Dendritic cell treated with granulocyte-macrophage colony-stimulating factor and Interleukin-4, amounts not matched to agents 40 ng/mL and 50 ng/mL, for 4 days (primary cell): ENCODE measurements around the gene PHF13.
A peak's percentile ranks its signal among the peaks of the same experiment; 100 is the strongest.

Experiments
- H3K27ac Mint-ChIP-seq: one replicate; pipeline ENCODE4 v1.8.0; 2022; ENCODE audit warnings: mild to moderate bottlenecking, mixed read lengths
- H3K27me3 Mint-ChIP-seq: one replicate; pipeline ENCODE4 v1.8.0; 2022; ENCODE audit warnings: mild to moderate bottlenecking, mixed read lengths
- H3K36me3 Mint-ChIP-seq: one replicate; pipeline ENCODE4 v1.8.0; 2022; ENCODE audit warnings: low read depth, mixed read lengths
- H3K4me1 Mint-ChIP-seq: one replicate; pipeline ENCODE4 v1.8.0; 2022; ENCODE audit warnings: low read depth, mixed read lengths
- H3K4me3 Mint-ChIP-seq: one replicate; pipeline ENCODE4 v1.8.0; 2022; ENCODE audit warnings: mild to moderate bottlenecking, moderate library complexity, mixed read lengths
- H3K9me3 Mint-ChIP-seq: one replicate; pipeline ENCODE4 v1.8.0; 2022; ENCODE audit warnings: mixed read lengths
- intact Hi-C: fragments of 100-400 bp; cut with micrococcal nuclease; formaldehyde crosslinking; loops from one replicate; pipeline ENCODE4 v1.15.0; 2022

The PHF13 gene

GRCh38 chr1:6581561-6582305 lies 31.8 kb upstream of the PHF13 start:
- Mint-ChIP-seq H3K9me3 (no peaks in the 10 kb centered on the region), H3K4me3 (peak overlapping the region; percentile 100), H3K27ac (peak overlapping the region; percentile 100), H3K27me3 (no peaks in the 10 kb centered on the region), H3K4me1 (peaks cover 63% of the 10 kb centered on the region), H3K36me3 (peaks cover 51% of the 10 kb centered on the region)
- intact Hi-C loops = loop anchor here (2.0 kb wide), 1 partner anchor 43 kb away; the partner anchor contains the start of gene THAP3

DNA sequence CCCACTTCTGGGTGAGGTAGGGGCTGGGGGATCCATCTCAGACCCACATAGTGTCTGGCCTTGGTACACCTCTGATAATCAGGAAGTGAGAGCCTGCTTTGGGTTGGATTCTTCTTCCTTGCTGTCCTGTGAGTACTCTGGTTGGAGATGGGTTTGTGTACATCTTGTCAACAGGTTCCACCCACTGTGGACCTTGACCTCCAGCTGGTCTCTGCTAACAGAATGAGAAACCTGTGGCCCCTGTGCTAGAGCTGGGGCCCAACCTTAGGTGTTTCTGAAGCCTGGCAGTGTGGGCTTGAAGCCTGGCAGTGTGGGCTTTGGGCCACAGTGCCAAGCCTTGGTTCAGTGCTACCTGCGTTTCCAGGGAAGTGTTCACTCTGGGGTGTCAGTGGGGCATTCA lies 31.2 kb upstream of the PHF13 start:
- Mint-ChIP-seq H3K4me1 (peaks cover 69% of the 10 kb centered on the region), H3K4me3 (peak overlapping the region; percentile 100), H3K27me3 (no peaks in the 10 kb centered on the region), H3K27ac (peak overlapping the region; percentile 100), H3K9me3 (no peaks in the 10 kb centered on the region), H3K36me3 (peaks cover 57% of the 10 kb centered on the region)
- intact Hi-C loops = no loop called here

DNA sequence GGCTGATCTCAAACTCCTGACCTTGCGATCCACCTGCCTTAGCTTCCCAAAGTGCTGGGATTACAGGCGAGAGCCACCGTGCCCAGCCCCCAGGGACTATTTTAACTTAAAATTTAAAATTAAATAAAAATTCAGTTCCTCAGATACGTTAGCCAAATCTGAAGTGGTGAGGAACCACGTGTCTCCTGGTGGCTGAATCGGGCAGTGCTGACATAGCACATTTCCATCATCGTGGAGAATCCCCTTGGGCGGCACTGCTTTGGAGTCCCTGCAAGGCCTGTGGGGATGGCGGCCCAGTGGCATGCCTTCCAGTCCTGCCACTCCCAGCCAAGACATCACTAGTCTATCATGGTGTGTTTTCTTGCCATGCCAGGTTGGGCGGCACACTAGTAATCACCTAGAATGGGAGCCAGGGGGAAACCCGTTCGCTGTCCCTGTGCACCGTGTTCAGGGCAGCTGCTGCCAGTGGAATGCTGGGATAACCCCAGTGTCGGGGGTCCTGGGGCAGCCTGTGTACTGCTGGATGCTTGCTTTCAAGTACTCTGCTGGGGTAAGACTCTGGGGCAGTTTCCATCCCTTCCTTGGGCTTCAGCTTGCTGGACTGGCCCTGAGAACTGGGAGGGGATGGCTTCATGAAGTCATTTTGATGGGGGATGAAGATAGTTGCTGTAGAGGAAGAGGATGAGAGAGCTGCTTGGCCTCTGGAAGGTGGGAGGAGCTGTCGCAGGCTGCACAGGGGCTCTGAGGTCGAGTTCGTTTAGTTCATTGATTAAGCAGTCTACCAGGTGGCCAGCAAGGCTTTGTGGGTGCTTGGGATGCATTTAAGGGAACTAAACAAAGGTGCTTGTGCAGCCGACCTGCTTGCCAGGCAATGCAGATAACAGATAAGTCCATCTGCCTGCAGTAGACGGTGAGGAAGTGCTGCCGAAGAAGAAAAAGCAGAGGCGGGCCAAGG lies 29.1 kb upstream of the PHF13 start:
- no peak overlapping the region for H3K4me3 Mint-ChIP-seq
- peaks cover 83% of the 10 kb centered on the region for H3K4me1 Mint-ChIP-seq
- H3K9me3 Mint-ChIP-seq = no peaks in the 10 kb centered on the region
- peaks cover 77% of the 10 kb centered on the region for H3K36me3 Mint-ChIP-seq
- H3K27me3 Mint-ChIP-seq = no peaks in the 10 kb centered on the region
- intact Hi-C loops = no loop called here
- H3K27ac Mint-ChIP-seq = peak overlapping the region; percentile 4

GRCh38 chr1:6585081-6585722 lies 28.3 kb upstream of the PHF13 start:
- Mint-ChIP-seq H3K9me3 (no peaks in the 10 kb centered on the region), H3K27ac (peak overlapping the region; percentile 4), H3K4me3 (no peak overlapping the region), H3K27me3 (no peaks in the 10 kb centered on the region), H3K36me3 (peaks cover 79% of the 10 kb centered on the region), H3K4me1 (peaks cover 86% of the 10 kb centered on the region)
- intact Hi-C loops = no loop called here

- Mint-ChIP-seq H3K9me3 (no peaks in the 10 kb centered on the region), H3K4me1 (peaks cover 86% of the 10 kb centered on the region), H3K27ac (no peak overlapping the region), H3K27me3 (no peaks in the 10 kb centered on the region), H3K4me3 (no peak overlapping the region), H3K36me3 (peaks cover 79% of the 10 kb centered on the region)
- intact Hi-C loops = no loop called here
Observed at GRCh38 chr1:6585841-6586240, 27.7 kb upstream of the PHF13 start.

DNA sequence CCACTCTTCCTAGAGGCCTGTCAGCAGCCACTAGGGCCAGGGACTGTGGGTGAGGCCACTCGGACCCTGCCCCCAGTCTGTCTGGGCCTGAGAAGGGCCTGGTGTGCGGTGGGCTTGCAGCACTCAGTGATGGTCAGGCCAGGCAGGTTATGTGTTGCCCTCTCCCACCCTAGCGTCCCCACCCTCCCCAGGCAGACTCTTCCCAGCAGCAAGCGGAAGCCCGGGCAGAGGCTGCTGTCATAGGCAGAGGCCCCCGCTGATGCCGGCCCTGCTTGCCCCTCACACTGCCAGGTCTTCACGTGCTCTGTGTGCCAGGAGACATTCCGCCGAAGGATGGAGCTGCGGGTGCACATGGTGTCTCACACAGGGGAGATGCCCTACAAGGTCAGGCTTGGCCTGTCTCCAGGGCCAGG lies 27.1 kb upstream of the PHF13 start:
- peaks cover 80% of the 10 kb centered on the region for H3K36me3 Mint-ChIP-seq
- no peak overlapping the region for H3K4me3 Mint-ChIP-seq
- peaks cover 86% of the 10 kb centered on the region for H3K4me1 Mint-ChIP-seq
- H3K27me3 Mint-ChIP-seq = no peaks in the 10 kb centered on the region
- H3K9me3 Mint-ChIP-seq = no peaks in the 10 kb centered on the region
- intact Hi-C loops = no loop called here
- H3K27ac Mint-ChIP-seq = no peak overlapping the region

DNA sequence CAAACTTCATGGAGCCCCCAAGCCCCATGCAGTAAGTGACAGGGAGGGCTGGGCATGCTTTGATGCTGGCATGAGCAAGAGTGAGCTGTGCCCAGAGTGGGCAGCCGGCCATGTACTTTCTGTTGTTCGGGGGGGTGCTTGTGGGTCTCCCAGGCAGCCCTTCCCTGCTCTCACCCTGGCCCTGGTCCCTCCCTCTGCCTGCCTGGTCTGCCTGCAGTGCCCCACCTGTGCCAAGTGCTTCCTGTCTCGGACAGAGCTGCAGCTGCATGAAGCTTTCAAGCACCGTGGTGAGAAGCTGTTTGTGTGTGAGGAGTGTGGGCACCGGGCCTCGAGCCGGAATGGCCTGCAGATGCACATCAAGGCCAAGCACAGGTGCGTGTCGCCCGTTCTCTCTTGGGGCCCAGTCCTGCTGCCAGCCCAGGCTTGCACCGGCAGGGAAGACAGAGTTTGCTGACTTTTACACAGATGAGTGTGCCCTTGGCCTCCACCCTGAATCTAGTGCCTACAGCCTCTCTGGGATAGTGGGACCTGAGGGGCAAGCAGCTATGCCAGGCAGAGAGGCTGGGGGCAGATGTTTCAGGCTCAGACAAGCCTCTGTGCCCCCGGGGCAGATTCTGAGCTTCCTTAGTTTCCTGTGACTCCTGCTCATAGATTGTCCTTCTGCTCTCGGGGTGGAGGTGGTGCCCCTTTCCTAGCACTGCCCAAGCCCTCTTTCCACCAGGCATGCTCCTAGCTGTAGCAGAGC lies 26.1 kb upstream of the PHF13 start:
- Mint-ChIP-seq H3K27me3 (no peaks in the 10 kb centered on the region), H3K4me3 (no peak overlapping the region), H3K9me3 (no peaks in the 10 kb centered on the region), H3K4me1 (peaks cover 86% of the 10 kb centered on the region), H3K27ac (no peak overlapping the region), H3K36me3 (peaks cover 90% of the 10 kb centered on the region)
- intact Hi-C loops = no loop called here

- Mint-ChIP-seq H3K36me3 (peaks cover 98% of the 10 kb centered on the region), H3K27me3 (no peaks in the 10 kb centered on the region), H3K4me3 (peak overlapping the region; percentile 4), H3K4me1 (peaks cover 88% of the 10 kb centered on the region), H3K9me3 (no peaks in the 10 kb centered on the region), H3K27ac (peak overlapping the region; percentile 50)
- intact Hi-C loops = no loop called here
Observed at GRCh38 chr1:6588128-6588892, 25.2 kb upstream of the PHF13 start.

DNA sequence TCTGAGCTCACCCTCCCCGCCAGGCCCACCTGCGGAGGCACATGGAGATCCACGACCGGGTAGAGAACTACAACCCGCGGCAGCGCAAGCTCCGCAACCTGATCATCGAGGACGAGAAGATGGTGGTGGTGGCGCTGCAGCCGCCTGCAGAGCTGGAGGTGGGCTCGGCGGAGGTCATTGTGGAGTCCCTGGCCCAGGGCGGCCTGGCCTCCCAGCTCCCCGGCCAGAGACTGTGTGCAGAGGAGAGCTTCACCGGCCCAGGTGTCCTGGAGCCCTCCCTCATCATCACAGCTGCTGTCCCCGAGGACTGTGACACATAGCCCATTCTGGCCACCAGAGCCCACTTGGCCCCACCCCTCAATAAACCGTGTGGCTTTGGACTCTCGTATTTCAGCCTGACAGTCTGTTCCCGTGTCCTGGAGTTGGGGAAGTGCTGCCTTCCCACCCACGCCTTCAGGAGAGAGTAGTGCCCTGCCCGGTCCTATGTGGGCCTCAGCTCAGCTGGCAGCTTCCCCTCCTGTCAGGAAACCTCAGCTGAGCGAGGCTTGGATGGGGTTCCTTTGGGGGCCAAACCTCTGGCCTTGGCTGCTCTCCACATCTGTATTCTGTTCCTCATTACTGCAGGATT lies 24.5 kb upstream of the PHF13 start:
- H3K36me3 Mint-ChIP-seq = peaks cover 99% of the 10 kb centered on the region
- intact Hi-C loops = no loop called here
- H3K27me3 Mint-ChIP-seq = no peaks in the 10 kb centered on the region
- H3K9me3 Mint-ChIP-seq = no peaks in the 10 kb centered on the region
- H3K4me1 Mint-ChIP-seq = peaks cover 95% of the 10 kb centered on the region
- peak overlapping the region; percentile 50 for H3K27ac Mint-ChIP-seq
- H3K4me3 Mint-ChIP-seq = peak overlapping the region; percentile 4

DNA sequence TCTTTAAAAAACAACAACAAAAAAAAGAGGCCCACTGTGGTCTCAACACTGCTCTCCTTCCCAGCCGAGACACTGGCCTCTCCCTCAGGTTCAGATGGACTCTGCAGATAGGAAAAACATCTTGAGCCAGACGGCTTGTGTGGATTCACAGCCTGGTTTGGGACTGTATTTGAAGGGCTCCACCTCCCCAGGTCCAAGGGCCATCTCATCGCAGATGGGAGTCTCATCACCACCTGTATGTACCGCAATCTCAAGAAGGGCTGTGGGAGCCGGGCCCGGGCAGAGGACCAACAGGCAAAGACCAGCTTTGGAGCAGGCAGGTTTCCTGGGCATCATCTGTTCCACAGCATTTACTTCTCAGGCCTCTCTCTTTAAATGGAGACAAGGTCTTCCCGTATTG lies 23.5 kb upstream of the PHF13 start:
- Mint-ChIP-seq H3K27ac (no peak overlapping the region), H3K4me1 (peaks cover 96% of the 10 kb centered on the region), H3K9me3 (no peaks in the 10 kb centered on the region), H3K36me3 (peaks cover 99% of the 10 kb centered on the region), H3K4me3 (no peak overlapping the region), H3K27me3 (no peaks in the 10 kb centered on the region)
- intact Hi-C loops = no loop called here

DNA sequence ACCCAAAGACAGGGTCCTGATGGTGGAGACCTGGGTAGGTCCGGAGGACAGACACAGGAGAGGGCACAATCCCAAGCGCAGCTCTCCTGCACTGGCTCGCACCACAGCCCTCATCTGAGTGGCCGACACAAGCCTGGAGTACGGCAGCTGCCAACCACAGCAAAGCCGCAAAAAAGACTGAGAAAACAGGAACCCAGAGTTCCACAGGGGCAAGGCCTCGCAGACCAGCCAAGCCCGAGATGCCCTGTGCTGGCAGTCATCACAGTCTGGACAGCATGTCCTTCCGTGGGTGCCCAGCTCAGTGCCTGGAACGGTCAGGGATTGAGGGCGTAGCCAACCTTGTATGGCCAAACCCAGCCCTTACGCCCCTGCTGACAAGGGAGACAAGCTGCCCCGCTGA lies 22.3 kb upstream of the PHF13 start:
- Mint-ChIP-seq H3K27ac (peak overlapping the region; percentile 54), H3K4me1 (peaks cover 98% of the 10 kb centered on the region)

GRCh38 chr1:6591644-6592043 lies 21.9 kb upstream of the PHF13 start:
- peak overlapping the region; percentile 54 for H3K27ac Mint-ChIP-seq
- intact Hi-C loops = no loop called here
- peaks cover 100% of the 10 kb centered on the region for H3K4me1 Mint-ChIP-seq
- peaks cover 99% of the 10 kb centered on the region for H3K36me3 Mint-ChIP-seq
- H3K27me3 Mint-ChIP-seq = no peaks in the 10 kb centered on the region
- H3K9me3 Mint-ChIP-seq = no peaks in the 10 kb centered on the region
- H3K4me3 Mint-ChIP-seq = peak overlapping the region; percentile 37

More for the DNA sequence above, 22.3 kb upstream of the PHF13 start:
- Mint-ChIP-seq H3K4me3 (peak overlapping the region; percentile 37), H3K27me3 (no peaks in the 10 kb centered on the region), H3K36me3 (peaks cover 99% of the 10 kb centered on the region), H3K9me3 (no peaks in the 10 kb centered on the region)
- intact Hi-C loops = no loop called here
